SU-DHL-6 (cell line): ENCODE measurements around the gene GPX3.

Experiments used
- EZH2phosphoT487 ChIP-seq: fragments of 200-600 bp; sonication (generic), shearing (Covaris generic); conservative IDR thresholded peaks from 2 replicates; pipeline ENCODE4 v1.6.1; 2018; ENCODE audit warnings: mild to moderate bottlenecking, antibody characterized with exemption, low read length, moderate library complexity, mixed read lengths
- TF ChIP-seq, protein P1 (sequence below): fragments of 200-600 bp; sonication (generic); IDR thresholded peaks from one replicate; pipeline ENCODE4 v1.5.1; 2017; ENCODE audit warnings: antibody characterized with exemption, mild to moderate bottlenecking, low read length, moderate library complexity; ENCODE audit not compliant: insufficient read depth, poor library complexity, severe bottlenecking

DNA sequence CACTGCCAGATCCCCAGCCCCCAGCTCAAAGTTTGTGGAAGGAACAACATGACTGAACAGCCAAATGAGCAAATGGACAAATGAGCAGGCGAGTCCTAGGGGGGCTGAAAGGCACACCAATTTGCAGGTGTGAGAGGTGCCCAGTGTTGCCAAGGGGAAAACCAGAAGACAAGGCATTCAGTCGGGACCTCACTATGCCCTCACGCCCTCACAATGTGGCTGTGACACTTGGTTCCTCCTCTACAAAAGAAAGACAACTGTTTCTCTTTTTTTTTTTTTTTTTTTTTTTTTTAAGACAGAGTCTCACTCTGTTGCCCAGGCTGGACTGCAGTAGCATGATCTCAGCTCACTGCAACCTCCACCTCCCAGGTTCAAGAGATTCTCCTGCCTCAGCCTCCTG is 32.4 kb downstream of the GPX3 start:
- TF ChIP-seq, protein P1, sequence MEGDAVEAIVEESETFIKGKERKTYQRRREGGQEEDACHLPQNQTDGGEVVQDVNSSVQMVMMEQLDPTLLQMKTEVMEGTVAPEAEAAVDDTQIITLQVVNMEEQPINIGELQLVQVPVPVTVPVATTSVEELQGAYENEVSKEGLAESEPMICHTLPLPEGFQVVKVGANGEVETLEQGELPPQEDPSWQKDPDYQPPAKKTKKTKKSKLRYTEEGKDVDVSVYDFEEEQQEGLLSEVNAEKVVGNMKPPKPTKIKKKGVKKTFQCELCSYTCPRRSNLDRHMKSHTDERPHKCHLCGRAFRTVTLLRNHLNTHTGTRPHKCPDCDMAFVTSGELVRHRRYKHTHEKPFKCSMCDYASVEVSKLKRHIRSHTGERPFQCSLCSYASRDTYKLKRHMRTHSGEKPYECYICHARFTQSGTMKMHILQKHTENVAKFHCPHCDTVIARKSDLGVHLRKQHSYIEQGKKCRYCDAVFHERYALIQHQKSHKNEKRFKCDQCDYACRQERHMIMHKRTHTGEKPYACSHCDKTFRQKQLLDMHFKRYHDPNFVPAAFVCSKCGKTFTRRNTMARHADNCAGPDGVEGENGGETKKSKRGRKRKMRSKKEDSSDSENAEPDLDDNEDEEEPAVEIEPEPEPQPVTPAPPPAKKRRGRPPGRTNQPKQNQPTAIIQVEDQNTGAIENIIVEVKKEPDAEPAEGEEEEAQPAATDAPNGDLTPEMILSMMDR, result no peak
- TF ChIP-seq EZH2phosphoT487, result no peak
